ENCODE measurements around the gene TAS2R43.

GRCh38 chr12:11133816-11134215 is 41.7 kb upstream of the TAS2R43 start:
- no peak for TF ChIP-seq CTCF (IDR thresholded peaks at IDR 0.05; ENCODE audit: insufficient read depth, low read depth, low read length)
- TF ChIP-seq EZH2 (IDR thresholded peaks at IDR 0.05; ENCODE audit: insufficient read depth, low read length) = no peak

All from astrocyte (in vitro differentiated cells and primary cell).